Fibroblast of lung (primary cell): ENCODE results near the gene PSMC3IP. TPM values are rescaled to one million over a fixed set of nuclear protein-coding genes. Genes with fewer than 3 reads are reported as not detected.
"Not testable (repeated sequence)": the region's sequence is repeated elsewhere in the genome, so short reads cannot be mapped to it uniquely, and the experiment has no call there.

Experiments used
- DNase-seq, 2 donors: peaks; one replicate each; pipeline versions ENCODE4 v3.0.0 to v3.0.0-alpha.2; 2010; ENCODE audit warnings: low read depth in 2 of 2
- H2AFZ ChIP-seq: 2 replicates; pipeline ENCODE4 v1.5.1; 2012; ENCODE audit warnings: low read length, control low read depth, inconsistent platforms
- H3K27ac ChIP-seq: 2 replicates; pipeline ENCODE4 v1.5.1; 2011; ENCODE audit warnings: low read length, control low read depth; ENCODE audit not compliant: insufficient read depth
- H3K27me3 ChIP-seq: 2 replicates; pipeline ENCODE4 v1.5.1; 2011; ENCODE audit warnings: mild to moderate bottlenecking, low read length; ENCODE audit not compliant: control insufficient read depth, insufficient read depth
- H3K36me3 ChIP-seq: 2 replicates; pipeline ENCODE4 v1.5.1; 2011; ENCODE audit warnings: low read length; ENCODE audit not compliant: control insufficient read depth, insufficient read depth
- H3K4me1 ChIP-seq: 2 replicates; pipeline ENCODE4 v1.5.1; 2011; ENCODE audit warnings: low read length; ENCODE audit not compliant: control insufficient read depth, insufficient read depth; ENCODE audit errors: extremely low read depth
- H3K4me2 ChIP-seq: 2 replicates; pipeline ENCODE4 v1.5.1; 2011; ENCODE audit warnings: low read length, control low read depth; ENCODE audit not compliant: insufficient read depth; ENCODE audit errors: extremely low read depth
- H3K4me3 ChIP-seq, 4 experiments: fragments of 200-600 bp in 1 of 4; sonication (generic) in 1 of 4; replicated peaks in 1 of 4; 2 replicates each; pipeline ENCODE4 v1.5.1; 2011 to 2016; ENCODE audit warnings: low read length in 4 of 4, low read depth in 3 of 4, mild to moderate bottlenecking in 3 of 4, control low read depth in 2 of 4, inconsistent platforms in 1 of 4, mixed read lengths in 1 of 4; ENCODE audit not compliant: insufficient read depth in 1 of 4; ENCODE audit errors: control extremely low read depth in 1 of 4
- H3K79me2 ChIP-seq: 2 replicates; pipeline ENCODE4 v1.5.1; 2012; ENCODE audit warnings: mild to moderate bottlenecking, low read length, inconsistent platforms; ENCODE audit not compliant: control insufficient read depth, insufficient read depth
- H3K9ac ChIP-seq: 2 replicates; pipeline ENCODE4 v1.5.1; 2011; ENCODE audit warnings: mild to moderate bottlenecking, low read length, control low read depth; ENCODE audit not compliant: insufficient read depth
- H3K9me3 ChIP-seq: 2 replicates; pipeline ENCODE4 v1.5.1; 2012; ENCODE audit warnings: low read depth, low read length; ENCODE audit not compliant: control insufficient read depth, insufficient read depth
- H4K20me1 ChIP-seq: 2 replicates; pipeline ENCODE4 v1.5.1; 2011; ENCODE audit warnings: low read length; ENCODE audit not compliant: control insufficient read depth, insufficient read depth; ENCODE audit errors: extremely low read depth
- EZH2 ChIP-seq: IDR thresholded peaks from 2 replicates; pipeline ENCODE4 v1.5.1; 2012; ENCODE audit warnings: low read length, control low read depth, mild to moderate bottlenecking; ENCODE audit errors: missing control alignments
- polyA plus RNA-seq, 2 donors: library from polyadenylated mRNA; depleted of rRNA in 1 of 2; stranded (reverse) in 1 of 2; unstranded in 1 of 2; fragments of >200 nt; gene quantifications; 2 replicates each; pipeline ENCODE4 v1.2.1, GENCODE V29; 2011 to 2012; ENCODE audit warnings: missing spikeins in 1 of 2
- total RNA-seq: library from RNA; depleted of rRNA; stranded (reverse); fragments of >200 nt; gene quantifications from 2 replicates; pipeline ENCODE4 v1.2.1, GENCODE V29; 2014
- TF ChIP-seq, protein P1 (sequence below), 2 donors: IDR thresholded peaks in 1 of 2; conservative IDR thresholded peaks in 1 of 2; 1 replicate in 1 of 2; 2 replicates in 1 of 2; pipeline ENCODE4 v1.5.1; 2011 to 2012; ENCODE audit warnings: low read length in 2 of 2, control low read depth in 1 of 2, inconsistent platforms in 1 of 2, low read depth in 1 of 2, mild to moderate bottlenecking in 1 of 2

PSMC3IP gene
- total and polyA plus RNA-seq, 2 donors (not counting 1 experiment from before 2014, with no cell fraction given): 4.6 to 8.0 TPM

DNA sequence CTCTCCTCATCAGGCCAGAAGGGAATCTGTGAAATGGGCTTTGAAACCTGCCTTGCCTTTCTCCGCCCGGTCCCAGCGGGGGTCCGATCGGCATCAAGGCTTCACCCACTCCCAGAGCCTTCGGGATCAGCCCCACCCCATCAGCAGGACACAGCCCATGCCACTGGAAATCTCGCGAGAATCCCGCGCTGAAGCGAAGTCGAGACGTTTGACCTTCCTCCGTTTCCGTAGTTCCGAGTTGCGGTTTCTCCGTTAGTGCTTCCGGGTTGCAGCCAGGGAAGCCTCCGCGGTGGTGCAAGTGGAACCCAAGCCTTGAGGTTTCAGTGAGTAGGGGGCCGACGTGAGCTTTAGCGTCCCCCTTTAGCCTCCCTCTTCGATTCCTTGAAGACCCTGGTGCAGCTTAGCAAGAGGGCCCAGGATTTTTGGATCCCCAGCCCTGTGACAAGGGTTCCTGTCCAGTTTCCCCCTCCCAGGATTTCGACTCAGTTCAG lies 15.6 kb downstream of the PSMC3IP start, which contains the start of gene COASY:
TSS of gene COASY (plus strand) at position 252 of the 491 bp plus-strand sequence. CDS start 475 bp downstream, outside the sequence.
- H3K79me2 ChIP-seq: peaks cover 26% of the 10 kb centered on the region
- DNase-seq: peak; percentile 95 to 99
- peak within 1 kb of the TSS; percentile 98 for H3K4me2 ChIP-seq
- peak within 1 kb of the TSS; percentile 87 for H2AFZ ChIP-seq
- H3K4me1 ChIP-seq: peaks cover 14% of the 10 kb centered on the region
- TF ChIP-seq, protein P1, sequence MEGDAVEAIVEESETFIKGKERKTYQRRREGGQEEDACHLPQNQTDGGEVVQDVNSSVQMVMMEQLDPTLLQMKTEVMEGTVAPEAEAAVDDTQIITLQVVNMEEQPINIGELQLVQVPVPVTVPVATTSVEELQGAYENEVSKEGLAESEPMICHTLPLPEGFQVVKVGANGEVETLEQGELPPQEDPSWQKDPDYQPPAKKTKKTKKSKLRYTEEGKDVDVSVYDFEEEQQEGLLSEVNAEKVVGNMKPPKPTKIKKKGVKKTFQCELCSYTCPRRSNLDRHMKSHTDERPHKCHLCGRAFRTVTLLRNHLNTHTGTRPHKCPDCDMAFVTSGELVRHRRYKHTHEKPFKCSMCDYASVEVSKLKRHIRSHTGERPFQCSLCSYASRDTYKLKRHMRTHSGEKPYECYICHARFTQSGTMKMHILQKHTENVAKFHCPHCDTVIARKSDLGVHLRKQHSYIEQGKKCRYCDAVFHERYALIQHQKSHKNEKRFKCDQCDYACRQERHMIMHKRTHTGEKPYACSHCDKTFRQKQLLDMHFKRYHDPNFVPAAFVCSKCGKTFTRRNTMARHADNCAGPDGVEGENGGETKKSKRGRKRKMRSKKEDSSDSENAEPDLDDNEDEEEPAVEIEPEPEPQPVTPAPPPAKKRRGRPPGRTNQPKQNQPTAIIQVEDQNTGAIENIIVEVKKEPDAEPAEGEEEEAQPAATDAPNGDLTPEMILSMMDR (conservative IDR thresholded peaks at IDR 0.05 in 1 of 2, IDR thresholded peaks at IDR 0.05 in 1 of 2; ENCODE audit: low read depth in 1 of 2, low read length in 2 of 2): no peak
- no peak for TF ChIP-seq EZH2
- no peaks in the 10 kb centered on the region for H3K9me3 ChIP-seq
- H4K20me1 ChIP-seq: no peaks in the 10 kb centered on the region
- peak within 1 kb of the TSS; percentile 83 for H3K27ac ChIP-seq
- peaks cover 16% of the 10 kb centered on the region for H3K36me3 ChIP-seq
- peak within 1 kb of the TSS; percentile 76 to 89 (median 82) for H3K4me3 ChIP-seq
- H3K9ac ChIP-seq: peak within 1 kb of the TSS; percentile 76
- no peaks in the 10 kb centered on the region for H3K27me3 ChIP-seq

DNA sequence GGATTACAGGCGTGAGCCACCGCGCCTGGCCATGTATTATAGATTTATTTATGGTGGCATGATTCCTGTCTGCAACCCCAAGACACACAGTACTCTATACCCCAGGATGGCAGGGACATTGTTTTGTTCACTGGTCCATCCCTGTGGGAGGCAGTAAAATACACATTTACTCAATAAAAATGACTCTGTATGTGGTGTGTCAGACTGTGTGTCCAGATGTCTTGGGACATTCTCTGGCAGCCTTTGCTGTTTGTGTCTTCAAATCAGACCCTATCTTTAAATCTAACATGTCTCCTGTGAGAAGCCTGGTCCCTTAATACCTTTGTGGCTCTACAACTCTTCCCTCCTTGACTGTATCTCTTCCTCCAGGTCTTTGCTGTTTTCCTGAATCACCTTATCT lies 17.3 kb downstream of the PSMC3IP start:
- DNase-seq: no peak
- peaks cover 12% of the 10 kb centered on the region for H3K4me1 ChIP-seq
- peak overlapping the region; percentile 13 for H3K4me2 ChIP-seq
- peaks cover 26% of the 10 kb centered on the region for H3K79me2 ChIP-seq
- no peaks in the 10 kb centered on the region for H3K9me3 ChIP-seq
- H3K4me3 ChIP-seq: no peak overlapping the region
- TF ChIP-seq EZH2: no peak
- TF ChIP-seq, protein P1 (conservative IDR thresholded peaks at IDR 0.05 in 1 of 2, IDR thresholded peaks at IDR 0.05 in 1 of 2; ENCODE audit: low read depth in 1 of 2, low read length in 2 of 2): no peak
- H3K36me3 ChIP-seq: peaks cover 9% of the 10 kb centered on the region
- no peaks in the 10 kb centered on the region for H4K20me1 ChIP-seq
- H3K27me3 ChIP-seq: no peaks in the 10 kb centered on the region
- H2AFZ ChIP-seq: no peak overlapping the region
- no peak overlapping the region for H3K27ac ChIP-seq
- no peak overlapping the region for H3K9ac ChIP-seq

DNA sequence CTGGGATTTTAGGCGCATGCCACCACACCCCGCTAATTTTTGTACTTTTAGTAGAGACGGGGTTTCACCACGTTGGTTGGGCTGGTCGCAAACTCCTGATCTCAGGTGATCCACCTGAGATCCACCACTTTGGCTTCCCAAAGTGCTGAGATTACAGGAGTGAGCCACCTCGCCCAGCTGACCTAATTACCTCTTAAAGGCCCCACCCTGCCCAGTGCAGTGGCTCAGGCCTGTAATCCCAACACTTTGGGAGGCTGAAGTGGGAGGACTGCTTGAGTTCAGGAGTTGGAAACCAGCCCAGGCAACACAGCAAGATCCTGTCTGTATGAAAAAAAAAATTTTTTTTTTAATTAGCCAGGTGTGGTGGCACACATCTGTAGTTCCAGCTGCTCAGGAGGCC lies 18.5 kb downstream of the PSMC3IP start:
- Histone ChIP-seq H3K79me2 (peaks cover 26% of the 10 kb centered on the region), H3K4me1 (peaks cover 14% of the 10 kb centered on the region), H3K27me3 (no peaks in the 10 kb centered on the region), H3K9me3 (no peaks in the 10 kb centered on the region), H3K4me3 (no peak overlapping the region), H3K27ac (no peak overlapping the region), H3K36me3 (no peaks in the 10 kb centered on the region), H3K9ac (no peak overlapping the region), H4K20me1 (no peaks in the 10 kb centered on the region), H3K4me2 (no peak overlapping the region), H2AFZ (no peak overlapping the region)
- DNase-seq: no peak
- TF ChIP-seq, protein P1 (conservative IDR thresholded peaks at IDR 0.05 in 1 of 2, IDR thresholded peaks at IDR 0.05 in 1 of 2; ENCODE audit: low read depth in 1 of 2, low read length in 2 of 2): no peak
- TF ChIP-seq EZH2: no peak

DNA sequence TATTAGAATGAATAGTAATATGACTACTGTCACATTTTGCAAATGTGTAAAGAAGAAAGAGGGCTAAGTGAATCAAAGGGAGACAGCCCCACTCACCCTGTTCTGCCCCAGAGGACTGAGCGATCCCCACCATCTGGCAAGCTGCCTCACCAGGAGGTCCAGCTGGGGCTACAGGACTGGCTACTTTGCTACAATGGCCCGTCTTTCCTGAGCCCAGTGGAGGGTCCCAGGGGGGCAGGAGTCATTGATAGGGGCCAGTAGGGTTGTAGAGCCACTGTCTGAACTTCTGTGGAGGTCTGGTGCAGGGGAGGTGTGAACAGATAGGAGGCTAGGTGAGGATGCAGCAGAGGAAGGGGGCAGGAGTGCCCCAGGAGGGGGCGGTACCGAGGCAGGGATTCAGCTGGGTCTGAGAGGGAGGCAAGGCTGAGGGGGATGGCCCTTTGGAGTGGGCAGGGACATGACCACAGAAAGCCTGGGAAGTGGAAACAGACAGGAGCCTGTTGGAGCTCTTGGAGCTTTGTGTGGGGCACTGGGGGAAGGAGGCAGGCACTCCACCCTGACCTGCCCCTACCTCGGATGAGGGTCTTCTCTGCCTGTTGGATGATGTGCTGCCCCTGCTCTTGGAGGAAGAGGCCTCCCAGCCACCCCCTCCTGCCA lies 21.4 kb downstream of the PSMC3IP start:
- not testable (repeated sequence) for H3K9me3 ChIP-seq, H3K36me3 ChIP-seq, H3K4me3 ChIP-seq, H3K4me1 ChIP-seq, H3K27ac ChIP-seq, H3K9ac ChIP-seq, H4K20me1 ChIP-seq, H2AFZ ChIP-seq, H3K4me2 ChIP-seq, H3K27me3 ChIP-seq, H3K79me2 ChIP-seq, DNase-seq
